Naive thymus-derived CD4-positive, alpha-beta T cell (primary cell): ENCODE measurements around the gene CNTRL. TPM values are rescaled to one million over a fixed set of nuclear protein-coding genes. Genes with fewer than 3 reads are reported as not detected.

Experiments used
- ATAC-seq: fragments of 150-1000 bp; cut with Tn5 transposase; 2 replicates; pipeline ENCODE4 v1.10.0; 2021; ENCODE audit warnings: mild to moderate bottlenecking, moderate library complexity
- CTCF ChIA-PET: fragments of 350-600 bp; sonication (Branson Sonifier 250); formaldehyde crosslinking; loops from one replicate; lab custom pipeline; 2021; ENCODE audit warnings: antibody characterized with exemption; lab: Charles Lee
- POLR2A ChIA-PET: fragments of 350-600 bp; sonication (Branson Sonifier 250); formaldehyde crosslinking; loops from one replicate; lab custom pipeline; 2021; ENCODE audit warnings: antibody characterized with exemption, inconsistent platforms; lab: Charles Lee
- DNase-seq, 9 donors: peaks; one replicate each; pipeline versions ENCODE4 v3.0.0 to v3.0.0-alpha.2; 2020 to 2022; ENCODE audit warnings: mixed read lengths in 1 of 9
- H3K27ac ChIP-seq: one replicate; pipeline ENCODE4 v1.7.0; 2013; ENCODE audit warnings: mild to moderate bottlenecking, low read depth, low read length, moderate library complexity
- H3K27me3 ChIP-seq, 2 donors: one replicate each; pipeline ENCODE4 v1.7.0; 2013; ENCODE audit warnings: low read length in 2 of 2, mild to moderate bottlenecking in 2 of 2, moderate library complexity in 2 of 2; ENCODE audit not compliant: control insufficient read depth in 2 of 2, insufficient read depth in 2 of 2
- H3K36me3 ChIP-seq, 3 experiments: 1 replicate in 2 of 3; 2 replicates in 1 of 3; pipeline ENCODE4 v1.7.0; 2013; ENCODE audit warnings: low read length in 3 of 3, mild to moderate bottlenecking in 3 of 3, moderate library complexity in 1 of 3; ENCODE audit not compliant: insufficient read depth in 3 of 3, control insufficient read depth in 2 of 3
- H3K4me1 ChIP-seq, 2 donors: one replicate each; pipeline ENCODE4 v1.7.0; 2013; ENCODE audit warnings: low read length in 2 of 2, mild to moderate bottlenecking in 2 of 2, moderate library complexity in 1 of 2; ENCODE audit not compliant: control insufficient read depth in 2 of 2, insufficient read depth in 2 of 2
- H3K4me3 ChIP-seq: 2 replicates; pipeline ENCODE4 v1.7.0; 2013; ENCODE audit warnings: mild to moderate bottlenecking, low read length
- H3K9me3 ChIP-seq, 3 experiments: 1 replicate in 2 of 3; 2 replicates in 1 of 3; pipeline ENCODE4 v1.7.0; 2013; ENCODE audit warnings: low read length in 3 of 3; ENCODE audit not compliant: control insufficient read depth in 2 of 3
- H3K27ac Mint-ChIP-seq, 9 donors: one replicate each; pipeline ENCODE4 v1.8.0; 2020 to 2022; ENCODE audit warnings: mixed read lengths in 9 of 9, mild to moderate bottlenecking in 8 of 9, moderate library complexity in 5 of 9, inconsistent platforms in 2 of 9
- H3K27me3 Mint-ChIP-seq, 5 donors: one replicate each; pipeline ENCODE4 v1.8.0; 2021 to 2022; ENCODE audit warnings: mixed read lengths in 5 of 5, mild to moderate bottlenecking in 1 of 5
- H3K36me3 Mint-ChIP-seq, 5 donors: one replicate each; pipeline ENCODE4 v1.8.0; 2020 to 2022; ENCODE audit warnings: mixed read lengths in 5 of 5, mild to moderate bottlenecking in 3 of 5, inconsistent platforms in 1 of 5
- H3K4me1 Mint-ChIP-seq, 7 donors: one replicate each; pipeline ENCODE4 v1.8.0; 2020 to 2022; ENCODE audit warnings: mixed read lengths in 7 of 7, mild to moderate bottlenecking in 3 of 7, inconsistent platforms in 1 of 7
- H3K4me3 Mint-ChIP-seq, 10 donors: one replicate each; pipeline ENCODE4 v1.8.0; 2020 to 2022; ENCODE audit warnings: mild to moderate bottlenecking in 10 of 10, mixed read lengths in 10 of 10, moderate library complexity in 6 of 10, inconsistent platforms in 2 of 10
- H3K9me3 Mint-ChIP-seq, 11 donors: one replicate each; pipeline ENCODE4 v1.8.0; 2020 to 2022; ENCODE audit warnings: mixed read lengths in 11 of 11, mild to moderate bottlenecking in 4 of 11, inconsistent platforms in 1 of 11, moderate library complexity in 1 of 11
- intact Hi-C, 2 donors: fragments of 100-400 bp; cut with micrococcal nuclease; formaldehyde crosslinking; loops; one replicate each; pipeline ENCODE4 v1.15.1; 2023
- polyA plus RNA-seq, 2 donors: library from polyadenylated mRNA; unstranded; fragments of 300-500 nt; fragmentation: Illumina TruSeq; gene quantifications; one replicate each; pipeline ENCODE4 v1.2.3, GENCODE V29; 2021
- total RNA-seq, 6 experiments: library from RNA in 5 of 6; stranded (reverse) in 5 of 6; gene quantifications; 1 replicate in 5 of 6; 2 replicates in 1 of 6; pipeline ENCODE4 v1.2.3 and lab custom pipeline; 2021 to 2026

Gene CNTRL
- total and polyA plus RNA-seq, 7 experiments from 2014 or later = 14.4 to 131 (median 81.6) TPM

DNA sequence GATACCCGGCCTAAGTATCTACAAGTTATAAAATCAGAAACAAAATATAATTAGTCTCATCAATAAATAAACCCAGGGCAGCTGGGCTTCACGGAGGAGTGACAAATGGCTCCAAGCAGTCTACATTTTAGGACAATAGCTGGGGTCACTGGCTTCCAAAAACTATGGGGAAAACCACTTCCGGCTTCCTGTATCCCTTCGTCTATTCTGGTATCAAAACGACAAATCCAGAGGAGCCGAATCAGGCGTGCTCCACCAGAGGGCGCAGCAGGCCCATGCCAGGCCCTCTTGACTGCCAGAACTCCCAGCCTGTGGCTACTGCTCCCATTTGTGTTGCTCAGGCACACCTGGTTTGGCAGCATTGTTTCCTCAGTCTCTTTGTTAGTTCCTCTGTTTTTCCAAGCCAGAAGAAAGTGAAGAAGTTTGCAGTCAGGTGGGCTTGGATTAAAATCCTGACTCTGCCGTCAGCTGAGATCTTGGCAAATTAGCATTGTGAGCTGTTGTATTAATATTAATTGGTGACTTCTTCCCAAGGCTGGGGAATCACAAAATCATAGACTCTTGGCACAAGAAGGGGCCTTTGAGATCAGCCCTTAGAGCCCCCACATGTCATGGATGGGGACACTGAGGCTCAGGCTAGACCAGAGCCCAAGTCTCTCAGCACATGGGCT, 138.5 kb downstream of the CNTRL start:
- ATAC-seq = peak; percentile 87
- intact Hi-C loops = loop anchor here (1.0 to 5.0 kb wide), 5 partner anchors 64 to 456 kb away; no protein-coding TSS in a partner anchor
- Mint-ChIP-seq H3K36me3 (peaks cover 0 to 11% (median 3%) of the 10 kb centered on the region in 5 donors), H3K9me3 (no peaks in the 10 kb centered on the region), H3K27ac (peak overlapping the region in 4 of 9 donors; percentile 7 to 49 (median 19)), H3K27me3 (no peaks in the 10 kb centered on the region), H3K4me3 (no peak overlapping the region), H3K4me1 (peaks cover 0 to 20% (median 11%) of the 10 kb centered on the region in 7 donors)
- Histone ChIP-seq H3K4me3 (no peak overlapping the region), H3K4me1 (no peaks in the 10 kb centered on the region), H3K27me3 (no peaks in the 10 kb centered on the region), H3K9me3 (no peaks in the 10 kb centered on the region), H3K36me3 (no peaks in the 10 kb centered on the region), H3K27ac (no peak overlapping the region)
- POLR2A ChIA-PET = interaction anchor here (1.1 to 4.1 kb wide), 2 partner anchors 12 to 477 kb away, joined by 5 to 20 read pairs; partner anchors contain the start of gene RAB14
- CTCF ChIA-PET = interaction anchor here (0.7 to 2.1 kb wide), 9 partner anchors 11 to 186 kb away, joined by 3 to 10 read pairs (median 4); partner anchors contain the start of gene RAB14
- peak; percentile 19 to 69 (median 51) for DNase-seq

DNA sequence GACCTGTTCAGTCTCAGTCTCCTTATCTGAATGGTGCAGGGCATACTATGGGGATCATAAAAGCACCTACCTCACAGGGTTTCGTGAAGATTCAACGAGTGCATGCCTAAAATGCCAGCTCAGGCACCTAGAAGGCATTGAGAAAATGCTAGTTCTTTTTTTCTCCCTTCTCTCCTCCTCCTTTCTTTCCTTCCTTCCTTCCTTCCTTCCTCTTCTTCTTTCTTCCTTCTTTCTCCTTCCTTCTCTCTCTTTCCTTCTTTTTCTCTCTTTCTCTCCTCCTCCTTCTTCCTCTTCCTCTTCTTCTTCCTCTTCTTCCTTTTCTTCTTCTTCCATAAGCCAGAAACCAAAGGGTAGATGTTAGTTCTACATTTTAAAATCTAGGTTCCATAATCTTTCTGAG, 139.2 kb downstream of the CNTRL start:
- CTCF ChIA-PET = interaction anchor here (0.7 to 2.1 kb wide), 9 partner anchors 12 to 185 kb away, joined by 3 to 10 read pairs (median 4); partner anchors contain the start of gene RAB14

DNA sequence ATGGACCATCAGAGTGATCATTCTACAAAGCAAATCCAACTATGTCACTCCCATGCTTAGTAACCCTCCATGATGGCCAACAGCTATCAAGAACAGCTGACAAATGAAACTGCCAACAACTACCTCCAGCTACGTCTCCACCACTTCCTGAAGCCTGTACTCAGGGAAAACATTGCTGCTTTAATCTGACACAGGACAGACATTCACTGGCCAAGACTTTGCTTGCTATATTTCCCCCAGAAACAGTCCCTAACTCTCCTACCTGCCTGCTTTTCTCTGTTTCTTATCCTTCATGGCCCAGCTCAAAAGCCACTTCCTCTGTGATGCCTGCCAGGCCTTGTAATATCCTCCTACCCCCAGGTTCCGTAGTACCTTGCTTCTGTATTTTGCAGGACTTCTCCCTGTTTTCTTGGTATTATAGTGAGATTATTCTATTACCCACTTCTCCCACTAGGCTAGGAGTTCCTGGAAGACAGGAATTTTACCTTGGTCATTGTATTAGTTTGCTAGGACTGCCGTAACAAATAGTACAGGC, 141.6 kb downstream of the CNTRL start:
- Mint-ChIP-seq H3K9me3 (no peaks in the 10 kb centered on the region), H3K4me1 (peaks cover 0 to 18% (median 8%) of the 10 kb centered on the region in 7 donors), H3K36me3 (peaks cover 0 to 12% (median 3%) of the 10 kb centered on the region in 5 donors), H3K4me3 (no peak overlapping the region), H3K27ac (peak overlapping the region in 1 of 9 donors; percentile 22), H3K27me3 (no peaks in the 10 kb centered on the region)
- H3K36me3 ChIP-seq = no peaks in the 10 kb centered on the region
- H3K4me3 ChIP-seq = no peak overlapping the region
- CTCF ChIA-PET = interaction anchor here (0.8 kb wide), 1 partner anchor 61 kb away, joined by 5 read pairs; no protein-coding TSS in a partner anchor
- no peak overlapping the region for H3K27ac ChIP-seq
- POLR2A ChIA-PET = no interaction called here
- DNase-seq (no peak), ATAC-seq (no peak)
- H3K4me1 ChIP-seq = no peaks in the 10 kb centered on the region
- H3K27me3 ChIP-seq = no peaks in the 10 kb centered on the region
- no peaks in the 10 kb centered on the region for H3K9me3 ChIP-seq
- intact Hi-C loops = no loop called here

More for the DNA sequence above, 139.2 kb downstream of the CNTRL start:
- Mint-ChIP-seq H3K4me1 (peaks cover 0 to 18% (median 8%) of the 10 kb centered on the region in 7 donors), H3K4me3 (no peak overlapping the region), H3K27ac (peak overlapping the region in 2 of 9 donors; percentile 57 to 75), H3K36me3 (peaks cover 0 to 11% (median 3%) of the 10 kb centered on the region in 5 donors), H3K9me3 (no peaks in the 10 kb centered on the region), H3K27me3 (no peaks in the 10 kb centered on the region)
- DNase-seq (no peak), ATAC-seq (no peak)
- H3K27ac ChIP-seq = no peak overlapping the region
- H3K4me1 ChIP-seq = no peaks in the 10 kb centered on the region
- POLR2A ChIA-PET = interaction anchor here (1.1 to 4.1 kb wide), 2 partner anchors 13 to 478 kb away, joined by 5 to 20 read pairs; partner anchors contain the start of gene RAB14
- intact Hi-C loops = loop anchor here in 1 of 2 donors (5.0 kb wide), 1 partner anchor 63 kb away; no protein-coding TSS in a partner anchor
- no peaks in the 10 kb centered on the region for H3K9me3 ChIP-seq
- no peaks in the 10 kb centered on the region for H3K36me3 ChIP-seq
- no peak overlapping the region for H3K4me3 ChIP-seq
- no peaks in the 10 kb centered on the region for H3K27me3 ChIP-seq

DNA sequence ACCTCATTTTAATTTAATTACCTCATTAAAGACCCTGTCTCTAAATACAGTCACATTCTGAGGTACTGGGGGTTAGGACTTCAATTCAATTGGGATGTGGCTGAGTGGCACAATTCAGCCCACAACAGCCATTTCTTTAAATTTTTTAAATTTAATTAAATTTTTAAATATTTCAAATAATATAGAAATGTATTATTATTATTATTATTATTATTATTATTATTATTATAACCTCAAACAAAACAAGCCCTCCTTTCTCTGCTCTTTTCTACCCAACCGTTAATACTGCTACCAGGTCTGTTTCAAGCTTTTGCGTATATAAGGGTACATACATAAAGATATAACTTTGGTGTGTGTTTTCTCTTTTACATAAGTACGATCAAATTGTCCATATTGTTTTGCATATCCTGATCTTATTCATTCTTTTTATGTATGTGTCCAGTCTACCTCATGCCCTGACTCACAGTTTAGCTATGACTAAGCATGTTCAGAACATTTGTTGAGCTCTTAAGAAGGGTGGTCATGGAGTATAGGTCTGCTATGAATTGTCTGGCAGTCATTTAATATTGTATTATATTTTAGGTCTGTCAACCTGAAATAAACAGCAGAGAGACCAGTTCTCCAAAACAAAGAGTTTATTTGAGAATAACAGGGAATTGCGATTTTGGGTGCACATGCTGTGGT, 143.0 kb downstream of the CNTRL start:
- no peaks in the 10 kb centered on the region for H3K9me3 ChIP-seq

DNA sequence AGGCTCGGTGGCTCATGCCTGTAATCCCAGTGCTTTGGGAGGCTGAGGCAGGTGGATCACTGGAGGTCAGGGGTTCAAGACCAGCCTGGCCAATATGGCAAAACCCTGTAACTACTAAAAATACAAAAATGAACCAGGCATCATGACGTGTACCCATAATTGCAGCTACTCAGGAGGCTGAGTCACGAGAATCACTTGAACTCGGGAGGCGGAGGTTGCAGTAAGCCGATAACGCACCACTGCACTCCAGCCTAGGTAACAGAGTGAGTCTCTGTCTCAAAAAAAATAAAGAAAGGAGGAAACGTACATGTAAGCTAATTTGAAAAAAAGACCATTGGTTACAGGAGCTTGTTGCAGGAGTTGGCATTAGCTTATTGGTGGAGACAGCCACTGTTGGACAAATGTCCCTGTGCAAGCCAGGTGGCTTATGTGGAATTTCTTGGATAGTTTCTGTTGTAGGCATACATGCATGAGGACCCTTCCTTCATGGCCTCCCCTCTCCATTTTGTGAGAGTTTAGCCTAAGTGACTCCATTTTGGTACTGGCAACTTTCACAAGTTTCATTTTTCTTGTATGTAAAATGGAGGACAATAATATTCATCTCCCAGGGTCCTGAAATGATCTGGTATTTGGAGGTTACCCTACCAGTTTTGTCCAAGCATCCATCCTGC, 143.7 kb downstream of the CNTRL start:
- Mint-ChIP-seq H3K4me1 (peaks cover 0 to 13% (median 4%) of the 10 kb centered on the region in 7 donors), H3K27ac (no peak overlapping the region), H3K9me3 (no peaks in the 10 kb centered on the region), H3K27me3 (no peaks in the 10 kb centered on the region), H3K4me3 (no peak overlapping the region), H3K36me3 (peaks cover 0 to 12% (median 3%) of the 10 kb centered on the region in 5 donors)
- Histone ChIP-seq H3K36me3 (no peaks in the 10 kb centered on the region), H3K4me3 (no peak overlapping the region), H3K27ac (no peak overlapping the region), H3K9me3 (no peaks in the 10 kb centered on the region), H3K27me3 (no peaks in the 10 kb centered on the region), H3K4me1 (no peaks in the 10 kb centered on the region)
- CTCF ChIA-PET = no interaction called here
- intact Hi-C loops = no loop called here
- DNase-seq = no peak
- no peak for ATAC-seq
- POLR2A ChIA-PET = interaction anchor here (0.5 to 1.1 kb wide), 3 partner anchors 17 to 51 kb away, joined by 3 read pairs; partner anchors contain the start of gene RAB14

More for the DNA sequence above, 143.0 kb downstream of the CNTRL start:
- H3K9me3 Mint-ChIP-seq = no peaks in the 10 kb centered on the region
- no peak for ATAC-seq
- CTCF ChIA-PET = no interaction called here
- H3K27me3 Mint-ChIP-seq = no peaks in the 10 kb centered on the region
- H3K4me3 Mint-ChIP-seq = no peak overlapping the region
- Histone ChIP-seq H3K4me3 (no peak overlapping the region), H3K4me1 (no peaks in the 10 kb centered on the region), H3K27me3 (no peaks in the 10 kb centered on the region), H3K27ac (no peak overlapping the region), H3K36me3 (no peaks in the 10 kb centered on the region)
- intact Hi-C loops = no loop called here
- no peak for DNase-seq
- POLR2A ChIA-PET = interaction anchor here (0.5 to 1.1 kb wide), 2 partner anchors 16 to 34 kb away, joined by 3 read pairs; partner anchors contain the start of gene RAB14
- no peak overlapping the region for H3K27ac Mint-ChIP-seq
- peaks cover 0 to 12% (median 3%) of the 10 kb centered on the region in 5 donors for H3K36me3 Mint-ChIP-seq
- H3K4me1 Mint-ChIP-seq = peaks cover 0 to 18% (median 8%) of the 10 kb centered on the region in 7 donors

DNA sequence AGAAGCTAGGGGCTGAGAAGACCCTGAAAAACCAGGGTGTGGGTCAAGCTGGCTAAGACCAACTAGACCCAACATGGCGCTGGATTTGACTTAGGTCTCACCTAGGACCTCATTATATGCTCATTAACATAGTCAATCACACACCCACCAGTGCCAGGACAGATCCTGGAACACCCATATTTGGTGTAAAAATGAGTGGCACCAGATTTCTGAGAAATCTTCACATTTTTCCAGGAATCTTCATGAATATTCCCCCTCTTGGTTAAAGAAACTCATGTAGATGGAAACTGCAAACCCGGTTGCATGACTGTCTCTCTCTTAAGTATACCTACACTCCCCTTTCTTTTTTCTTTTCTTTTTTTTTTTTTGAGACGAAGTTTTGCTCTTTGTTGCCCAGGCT, 144.8 kb downstream of the CNTRL start:
- Mint-ChIP-seq H3K36me3 (peaks cover 0 to 12% (median 4%) of the 10 kb centered on the region in 5 donors), H3K27ac (no peak overlapping the region), H3K27me3 (no peaks in the 10 kb centered on the region), H3K4me3 (no peak overlapping the region), H3K4me1 (peaks cover 0 to 10% (median 0%) of the 10 kb centered on the region in 7 donors), H3K9me3 (no peaks in the 10 kb centered on the region)
- no peak for DNase-seq
- no peaks in the 10 kb centered on the region for H3K9me3 ChIP-seq
- H3K4me1 ChIP-seq = no peaks in the 10 kb centered on the region
- no peak for ATAC-seq
- H3K27me3 ChIP-seq = no peaks in the 10 kb centered on the region
- intact Hi-C loops = no loop called here
- CTCF ChIA-PET = no interaction called here
- H3K4me3 ChIP-seq = no peak overlapping the region
- H3K36me3 ChIP-seq = no peaks in the 10 kb centered on the region
- no peak overlapping the region for H3K27ac ChIP-seq
- POLR2A ChIA-PET = no interaction called here
